BJ (cell line): Measurements from ENCODE around the gene AGAP1. TPM values are rescaled to one million over a fixed set of nuclear protein-coding genes. Genes with fewer than 3 reads are reported as not detected.

Source experiments
- CTCF ChIA-PET: fragments of 350-600 bp; formaldehyde crosslinking; extraction: SDS; loops from one replicate; lab custom pipeline; 2021; ENCODE audit warnings: antibody characterized with exemption, inconsistent platforms; lab: Yijun Ruan, JAX
- POLR2A ChIA-PET: fragments of 300-600 bp; sonication (Branson Sonifier 250); formaldehyde crosslinking; extraction: SDS; loops from one replicate; lab custom pipeline; 2021; ENCODE audit warnings: antibody characterized with exemption; lab: Charles Lee
- DNase-seq: peaks from one replicate; pipeline ENCODE4 v3.0.0-alpha.2; 2011; ENCODE audit warnings: low read depth
- H3K27me3 ChIP-seq: 2 replicates; pipeline ENCODE4 v1.6.0; 2011; ENCODE audit warnings: low read length; ENCODE audit not compliant: control insufficient read depth, insufficient read depth
- H3K36me3 ChIP-seq: 2 replicates; pipeline ENCODE4 v1.5.1; 2011; ENCODE audit warnings: low read length; ENCODE audit not compliant: control insufficient read depth, insufficient read depth
- H3K4me3 ChIP-seq: 2 replicates; pipeline ENCODE4 v1.5.1; 2011; ENCODE audit warnings: low read depth, mild to moderate bottlenecking, control low read depth, low read length
- polyA plus RNA-seq: library from polyadenylated mRNA; depleted of rRNA; stranded (reverse); fragments of >200 nt; gene quantifications from 2 replicates; pipeline ENCODE4 v1.2.3, GENCODE V29; 2011
- TF ChIP-seq, protein P1 (sequence below): IDR thresholded peaks from 2 replicates; pipeline ENCODE4 v1.5.1; 2011; ENCODE audit warnings: low read depth, mild to moderate bottlenecking, control low read depth, inconsistent platforms, low read length, moderate library complexity; ENCODE audit not compliant: insufficient read depth

Gene AGAP1
- polyA plus RNA-seq, 1 experiment, result 14.9 TPM

GRCh38 chr2:235485362-235485761 is 8.5 kb upstream of the AGAP1 start:
- ChIA-PET CTCF (no interaction called here), POLR2A (no interaction called here)
- Histone ChIP-seq H3K36me3 (no peaks in the 10 kb centered on the region), H3K4me3 (no peak overlapping the region), H3K27me3 (peaks cover 1% of the 10 kb centered on the region)
- no peak for DNase-seq
- TF ChIP-seq, protein P1, sequence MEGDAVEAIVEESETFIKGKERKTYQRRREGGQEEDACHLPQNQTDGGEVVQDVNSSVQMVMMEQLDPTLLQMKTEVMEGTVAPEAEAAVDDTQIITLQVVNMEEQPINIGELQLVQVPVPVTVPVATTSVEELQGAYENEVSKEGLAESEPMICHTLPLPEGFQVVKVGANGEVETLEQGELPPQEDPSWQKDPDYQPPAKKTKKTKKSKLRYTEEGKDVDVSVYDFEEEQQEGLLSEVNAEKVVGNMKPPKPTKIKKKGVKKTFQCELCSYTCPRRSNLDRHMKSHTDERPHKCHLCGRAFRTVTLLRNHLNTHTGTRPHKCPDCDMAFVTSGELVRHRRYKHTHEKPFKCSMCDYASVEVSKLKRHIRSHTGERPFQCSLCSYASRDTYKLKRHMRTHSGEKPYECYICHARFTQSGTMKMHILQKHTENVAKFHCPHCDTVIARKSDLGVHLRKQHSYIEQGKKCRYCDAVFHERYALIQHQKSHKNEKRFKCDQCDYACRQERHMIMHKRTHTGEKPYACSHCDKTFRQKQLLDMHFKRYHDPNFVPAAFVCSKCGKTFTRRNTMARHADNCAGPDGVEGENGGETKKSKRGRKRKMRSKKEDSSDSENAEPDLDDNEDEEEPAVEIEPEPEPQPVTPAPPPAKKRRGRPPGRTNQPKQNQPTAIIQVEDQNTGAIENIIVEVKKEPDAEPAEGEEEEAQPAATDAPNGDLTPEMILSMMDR, result no peak

DNA sequence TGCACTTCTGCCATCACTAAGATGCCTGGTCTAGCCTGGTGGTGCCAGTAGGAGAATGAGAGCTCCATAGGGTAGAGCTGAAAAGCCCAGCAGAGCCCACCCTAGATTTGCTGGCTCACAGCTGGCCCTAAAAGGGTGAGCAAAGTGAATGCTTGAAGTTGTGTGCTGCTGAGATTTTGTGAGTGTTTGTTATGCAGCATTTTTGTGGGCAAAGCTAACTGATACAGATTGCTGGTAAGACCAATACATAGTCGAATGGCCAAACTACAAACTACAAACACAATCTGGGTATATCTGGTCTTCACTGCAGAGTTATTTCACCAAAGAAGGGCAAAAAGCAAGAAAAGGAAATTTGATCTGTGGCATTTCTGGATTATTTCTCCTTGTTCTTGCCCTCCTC is 7.1 kb upstream of the AGAP1 start:
- POLR2A ChIA-PET, result interaction anchor here (0.6 kb wide), 1 partner anchor 7 kb away, joined by 3 read pairs; the partner anchor contains the start of gene AGAP1
- no peak for DNase-seq
- CTCF ChIA-PET, result interaction anchor here (0.5 to 1.0 kb wide), 4 partner anchors 9 to 263 kb away, joined by 3 to 4 read pairs (median 3); no protein-coding TSS in a partner anchor
- no peaks in the 10 kb centered on the region for H3K36me3 ChIP-seq
- H3K27me3 ChIP-seq, result peaks cover 1% of the 10 kb centered on the region
- H3K4me3 ChIP-seq, result no peak overlapping the region
- TF ChIP-seq, protein P1, result no peak

GRCh38 chr2:235489897-235490296 is 3.9 kb upstream of the AGAP1 start:
- POLR2A ChIA-PET, result no interaction called here
- TF ChIP-seq, protein P1, result no peak

DNA sequence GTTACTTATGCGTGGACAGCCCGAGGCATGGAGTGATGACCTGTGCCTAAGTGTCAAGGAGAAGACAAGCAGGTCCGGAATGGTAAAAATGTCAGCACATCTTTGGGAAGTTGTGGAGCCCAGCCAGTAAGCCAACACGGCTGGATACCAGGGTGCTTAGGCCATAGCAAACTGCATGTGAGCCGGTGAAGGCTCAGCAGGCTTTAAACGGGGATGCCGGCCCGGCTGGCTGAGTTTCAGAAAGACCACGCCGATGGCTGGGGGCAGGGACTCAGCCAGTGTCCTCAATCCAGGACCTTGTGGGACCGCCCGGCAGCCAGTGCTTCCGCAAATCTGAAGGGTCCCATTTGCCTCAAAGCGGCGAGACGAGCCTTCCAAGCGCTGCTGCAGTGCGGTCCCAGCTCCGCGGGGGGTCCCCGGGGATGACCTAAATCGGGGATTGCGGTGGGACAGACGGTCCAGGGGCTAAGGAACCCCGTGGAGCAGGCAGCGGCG is 946 bp upstream of the AGAP1 start:
- TF ChIP-seq, protein P1, result no peak
- POLR2A ChIA-PET, result no interaction called here
- Histone ChIP-seq H3K27me3 (no peaks in the 10 kb centered on the region), H3K4me3 (peak overlapping the region; percentile 47), H3K36me3 (no peaks in the 10 kb centered on the region)
- DNase-seq, result no peak
- CTCF ChIA-PET, result no interaction called here

More at GRCh38 chr2:235489897-235490296, 3.9 kb upstream of the AGAP1 start:
- CTCF ChIA-PET, result no interaction called here
- no peak overlapping the region for H3K4me3 ChIP-seq
- no peaks in the 10 kb centered on the region for H3K36me3 ChIP-seq
- peaks cover 1% of the 10 kb centered on the region; the same call in 1 of the 2 replicates for H3K27me3 ChIP-seq
- DNase-seq, result no peak

DNA sequence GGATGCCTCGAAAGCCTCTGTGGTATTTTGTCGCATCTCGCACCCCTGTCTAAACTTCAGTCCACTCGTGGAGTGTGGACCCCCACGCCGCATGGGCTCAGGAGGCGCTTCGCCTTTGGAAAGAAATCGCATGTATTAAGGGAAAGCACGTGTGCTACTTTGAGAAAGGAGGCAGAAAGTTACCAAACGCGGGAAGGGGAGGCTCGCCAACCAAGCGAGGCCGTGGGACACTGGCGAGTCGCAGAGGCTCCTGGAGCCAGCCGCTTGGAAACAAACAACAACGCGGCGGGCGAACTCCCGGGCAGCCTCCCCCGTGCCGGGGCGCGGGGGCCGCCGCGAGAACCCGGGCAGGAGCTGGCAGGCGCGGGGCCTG is 455 bp upstream of the AGAP1 start:
- TF ChIP-seq, protein P1, result no peak
- peak overlapping the region; percentile 47 for H3K4me3 ChIP-seq
- H3K27me3 ChIP-seq, result no peaks in the 10 kb centered on the region
- H3K36me3 ChIP-seq, result no peaks in the 10 kb centered on the region
- DNase-seq, result no peak
- CTCF ChIA-PET, result no interaction called here
- POLR2A ChIA-PET, result no interaction called here
